ENCODE results near the gene FAM53A.

FAM53A gene

GRCh38 chr4:1604181-1604705 lies 79.9 kb downstream of the FAM53A start:
- H3K4me3 ChIP-seq (ENCODE audit: low read length), result no peak overlapping the region
- no peak for TF ChIP-seq ZNF274 (IDR thresholded peaks at IDR 0.05; ENCODE audit: low read depth, low read length)

- TF ChIP-seq ZNF274 (IDR thresholded peaks at IDR 0.05; ENCODE audit: low read depth, low read length), result no peak
- no peak overlapping the region for H3K4me3 ChIP-seq (ENCODE audit: low read length)
These were observed 80.5 kb downstream of the FAM53A start for GRCh38 chr4:1603413-1604135.

DNA sequence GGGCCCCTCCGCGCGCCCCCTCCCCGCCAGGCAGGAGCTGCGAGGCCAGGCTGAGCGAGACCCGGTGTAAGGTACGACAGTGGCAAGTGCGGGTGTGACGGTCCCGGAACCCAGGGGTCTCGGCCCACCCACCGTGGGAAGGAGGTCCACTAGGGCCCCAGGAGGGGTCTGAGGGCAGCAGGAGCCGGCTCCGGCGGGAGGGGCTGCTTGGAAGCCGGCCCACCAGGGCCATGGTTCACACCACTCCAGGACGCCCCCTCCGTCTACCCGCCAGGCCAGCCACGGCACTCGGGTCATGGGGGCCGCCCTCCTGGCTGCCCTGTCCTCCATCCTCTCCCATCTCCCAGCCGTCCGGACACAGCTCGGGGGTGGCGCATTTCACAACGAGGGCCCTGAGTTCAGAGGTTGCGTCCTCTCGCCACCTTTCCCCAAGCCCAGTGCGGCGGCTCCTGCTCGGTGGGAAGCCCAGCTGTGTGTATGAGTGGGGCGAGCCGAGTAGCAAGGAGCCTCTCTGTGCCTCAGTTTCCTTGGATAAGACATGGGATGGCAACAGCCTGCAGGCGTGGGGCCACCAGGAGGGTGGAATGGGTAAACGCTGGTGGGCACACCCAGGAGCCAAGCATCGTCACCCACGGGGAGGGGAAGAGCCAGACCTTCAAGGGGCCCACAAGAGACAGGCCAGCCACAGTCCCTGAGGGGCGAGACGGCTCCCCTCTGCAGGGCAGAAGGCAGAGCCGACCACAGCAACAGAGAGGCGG lies 81.3 kb downstream of the FAM53A start:
- H3K4me3 ChIP-seq (ENCODE audit: low read length), result no peak overlapping the region
- TF ChIP-seq ZNF274 (IDR thresholded peaks at IDR 0.05; ENCODE audit: low read depth, low read length), result no peak

GRCh38 chr4:1601852-1602654 lies 82.1 kb downstream of the FAM53A start:
- TF ChIP-seq ZNF274 (IDR thresholded peaks at IDR 0.05; ENCODE audit: low read depth, low read length), result no peak
- H3K4me3 ChIP-seq (ENCODE audit: low read length), result no peak overlapping the region

- no peak overlapping the region for H3K4me3 ChIP-seq (ENCODE audit: low read length)
- no peak for TF ChIP-seq ZNF274 (IDR thresholded peaks at IDR 0.05; ENCODE audit: low read depth, low read length)
These were observed 82.6 kb downstream of the FAM53A start for GRCh38 chr4:1601533-1601835.

DNA sequence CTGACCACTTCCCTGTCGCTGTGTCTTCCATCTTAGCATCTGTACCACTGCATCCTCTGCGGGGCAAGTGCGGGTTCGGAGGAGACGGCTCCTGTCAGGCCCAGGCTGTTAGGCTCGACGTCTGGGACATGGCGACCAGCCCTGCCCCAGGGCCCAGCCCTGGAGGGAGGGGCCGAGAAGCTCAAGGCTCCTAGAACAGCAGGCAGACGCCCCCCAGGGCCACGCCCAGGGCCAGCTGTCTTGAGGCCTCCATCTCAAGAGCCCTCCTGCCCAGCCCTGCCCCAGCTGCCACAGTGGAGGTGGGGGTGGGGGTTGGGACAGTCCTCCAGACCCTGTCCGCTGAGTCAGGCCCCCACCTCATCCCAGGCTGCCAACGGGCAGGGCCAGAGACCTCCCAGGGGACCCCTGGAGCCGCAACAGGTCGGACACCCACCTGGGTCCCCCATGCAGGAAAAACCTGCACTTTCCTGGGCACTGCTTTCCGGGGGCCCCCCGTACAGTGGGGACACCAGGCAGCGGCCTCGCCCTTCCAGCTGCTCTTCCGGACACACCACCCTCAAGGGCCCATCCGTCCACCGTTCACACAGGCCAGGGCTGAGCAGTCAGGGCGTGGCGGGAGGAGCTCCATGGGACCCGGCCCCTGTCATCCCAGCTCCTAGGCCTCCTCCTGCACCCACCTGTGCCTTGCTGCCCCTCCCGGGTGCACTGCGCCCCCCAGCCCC lies 83.1 kb downstream of the FAM53A start:
- no peak for TF ChIP-seq ZNF274 (IDR thresholded peaks at IDR 0.05; ENCODE audit: low read depth, low read length)

GRCh38 chr4:1600211-1600780 lies 83.8 kb downstream of the FAM53A start:
- TF ChIP-seq ZNF274 (IDR thresholded peaks at IDR 0.05; ENCODE audit: low read depth, low read length), result no peak
- H3K4me3 ChIP-seq (ENCODE audit: low read length), result no peak overlapping the region

More for the DNA sequence above, 83.1 kb downstream of the FAM53A start:
- H3K4me3 ChIP-seq (ENCODE audit: low read length), result no peak overlapping the region

DNA sequence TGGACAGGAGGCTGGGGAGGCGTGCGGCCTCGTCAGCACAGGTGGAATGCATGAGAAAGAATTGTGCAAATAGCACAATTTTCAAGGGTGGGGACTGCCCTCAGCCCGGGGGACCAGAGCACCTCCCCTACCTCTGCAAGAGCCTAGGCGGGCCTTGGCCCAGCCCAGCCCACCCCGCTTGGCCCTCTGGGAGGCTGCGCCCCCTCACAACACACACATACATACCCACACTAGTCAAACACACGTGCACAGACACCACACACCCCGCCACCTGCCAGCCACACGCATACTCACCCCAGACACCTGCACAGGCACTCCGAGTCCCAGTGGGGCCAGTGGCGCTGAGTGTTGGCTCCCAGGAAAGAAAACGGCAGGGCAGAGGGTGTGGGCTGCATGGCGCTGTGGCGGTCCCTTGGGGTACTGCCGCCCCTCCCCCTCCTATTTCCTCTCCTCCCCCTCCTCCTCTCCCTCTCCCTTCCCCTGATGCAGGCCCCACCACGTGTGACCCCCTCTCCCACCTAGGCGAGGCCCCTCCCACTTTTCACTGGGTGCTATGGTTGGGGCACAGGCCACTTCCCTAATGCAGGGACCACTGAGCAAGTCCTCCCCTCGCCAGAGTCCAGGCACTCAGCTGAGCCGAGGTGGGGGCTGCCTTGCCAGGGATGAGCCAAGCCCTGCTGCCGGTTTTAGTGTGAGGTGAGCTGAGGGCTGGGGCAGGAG lies 84.5 kb downstream of the FAM53A start:
- no peak for TF ChIP-seq ZNF274 (IDR thresholded peaks at IDR 0.05; ENCODE audit: low read depth, low read length)

GRCh38 chr4:1599026-1599481 lies 85.1 kb downstream of the FAM53A start:
- no peak for TF ChIP-seq ZNF274 (IDR thresholded peaks at IDR 0.05; ENCODE audit: low read depth, low read length)
- H3K4me3 ChIP-seq (ENCODE audit: low read length), result no peak overlapping the region

More for the DNA sequence above, 84.5 kb downstream of the FAM53A start:
- no peak overlapping the region for H3K4me3 ChIP-seq (ENCODE audit: low read length)

DNA sequence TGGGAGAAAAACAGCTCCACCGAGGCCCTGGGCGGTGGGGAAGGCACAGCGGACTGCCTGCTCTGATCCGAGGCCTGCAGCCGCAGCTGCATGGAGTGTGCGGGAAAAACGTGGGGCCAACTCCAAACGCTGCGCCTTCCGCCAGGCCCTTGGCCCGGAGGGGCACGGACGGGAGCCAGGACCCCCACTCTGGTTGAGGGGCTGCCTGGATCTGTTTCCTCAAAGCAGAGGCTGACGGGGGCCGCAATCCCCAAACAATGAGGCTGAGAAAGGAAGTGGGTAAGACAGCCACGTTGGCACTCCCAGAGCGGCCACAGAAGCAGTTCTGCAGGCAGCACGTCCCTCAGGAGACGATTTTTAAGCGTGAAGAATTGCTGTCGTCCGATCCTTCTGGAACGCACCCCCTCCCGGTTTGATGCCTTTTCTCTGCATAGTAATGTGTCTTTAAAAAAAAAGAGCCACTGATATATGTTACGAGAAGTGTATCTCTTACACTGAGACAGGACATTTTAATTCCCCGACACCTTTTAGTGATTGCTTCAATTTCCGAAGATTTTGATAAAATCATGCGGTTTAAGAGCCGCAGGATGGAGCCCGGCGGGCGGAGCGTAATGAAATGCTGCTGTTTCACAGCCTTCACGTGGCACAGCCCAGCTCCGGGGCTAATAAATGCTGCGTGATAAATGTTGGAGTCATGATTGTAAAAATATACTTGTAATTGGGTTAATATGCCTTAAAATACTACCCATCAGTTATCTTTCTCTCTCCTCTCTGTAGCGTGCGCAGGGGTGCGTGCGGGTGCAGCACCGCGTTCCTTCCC lies 85.7 kb downstream of the FAM53A start:
- TF ChIP-seq ZNF274 (IDR thresholded peaks at IDR 0.05; ENCODE audit: low read depth, low read length), result no peak
- H3K4me3 ChIP-seq (ENCODE audit: low read length), result no peak overlapping the region

GRCh38 chr4:1597021-1597931 lies 86.8 kb downstream of the FAM53A start:
- TF ChIP-seq ZNF274 (IDR thresholded peaks at IDR 0.05; ENCODE audit: low read depth, low read length), result no peak
- no peak overlapping the region for H3K4me3 ChIP-seq (ENCODE audit: low read length)
